H1 (cell line): Measurements from ENCODE around the gene ARG2. TPM values are rescaled to one million over a fixed set of nuclear protein-coding genes. Genes with fewer than 3 reads are reported as not detected.
A peak's percentile ranks its signal among the peaks of the same experiment; 100 is the strongest.

ENCODE experiments used
- CEBPB ChIP-seq: IDR thresholded peaks from 2 replicates; pipeline ENCODE4 v1.6.1; 2012; ENCODE audit warnings: low read depth, low read length
- CHD1 ChIP-seq: IDR thresholded peaks from 2 replicates; pipeline ENCODE4 v1.6.1; 2012; ENCODE audit warnings: low read depth, low read length, improper control_type of control experiment
- CTBP2 ChIP-seq: IDR thresholded peaks from 2 replicates; pipeline ENCODE4 v1.7.0; 2011; ENCODE audit warnings: borderline replicate concordance, mild to moderate bottlenecking, moderate library complexity, mixed read lengths, low read length; ENCODE audit not compliant: insufficient read depth, insufficient read length
- RAD21 ChIP-seq, 2 experiments: IDR thresholded peaks in 1 of 2; conservative IDR thresholded peaks in 1 of 2; 2 replicates each; pipeline ENCODE4 v1.6.1; 2011; ENCODE audit warnings: low read depth in 2 of 2, low read length in 2 of 2, improper control_type of control experiment in 1 of 2, inconsistent platforms in 1 of 2, mild to moderate bottlenecking in 1 of 2, moderate library complexity in 1 of 2
- TEAD4 ChIP-seq: IDR thresholded peaks from 2 replicates; pipeline ENCODE4 v1.6.1; 2012; ENCODE audit warnings: low read depth, low read length, inconsistent platforms, mixed read lengths
- polyA plus RNA-seq, 7 experiments: library from polyadenylated mRNA; depleted of rRNA in 3 of 7; stranded (reverse) in 5 of 7; unstranded in 2 of 7; fragments of >200 nt in 5 of 7; fragments of 200-250 nt in 2 of 7; gene quantifications; 1 replicate in 5 of 7; 2 replicates in 1 of 7; 4 replicates in 1 of 7; pipeline versions ENCODE4 v1.2.1 to v1.2.3, GENCODE V29; 2011 to 2013; ENCODE audit warnings: missing spikeins in 2 of 7, mixed read lengths in 2 of 7
- total RNA-seq: library from RNA; stranded (reverse); fragmentation: NEBNext Ultra II Directional; extraction: Animal tissue kit (Norgen Biotek cat#: 25700); gene quantifications from 2 replicates; pipeline ENCODE4 v1.2.1, GENCODE V29; 2021
- TF ChIP-seq, protein P1 (sequence below): fragments of 300-600 bp; sonication (generic); IDR thresholded peaks from 2 replicates; pipeline ENCODE4 v1.7.1; 2012; ENCODE audit warnings: low read length, moderate library complexity, mild to moderate bottlenecking, inconsistent platforms; ENCODE audit not compliant: insufficient replicate concordance
- TF ChIP-seq, protein P2 (sequence below), 3 experiments: IDR thresholded peaks; 1 replicate in 2 of 3; 2 replicates in 1 of 3; pipeline versions ENCODE4 v1.5.1 to v1.6.1; 2011; ENCODE audit warnings: low read length in 3 of 3, mild to moderate bottlenecking in 3 of 3, inconsistent platforms in 2 of 3, low read depth in 1 of 3, moderate library complexity in 1 of 3; ENCODE audit not compliant: insufficient read depth in 1 of 3; ENCODE audit errors: control extremely low read depth in 1 of 3

The ARG2 gene
- total and polyA plus RNA-seq, 2 of the 8 experiments (the other 6 are each of a cell fraction or from before 2014, with no cell fraction given) = 49.9 to 59.1 TPM

GRCh38 chr14:67571275-67571990, 48.3 kb upstream of the ARG2 start (continued):
- TF ChIP-seq, protein P1, sequence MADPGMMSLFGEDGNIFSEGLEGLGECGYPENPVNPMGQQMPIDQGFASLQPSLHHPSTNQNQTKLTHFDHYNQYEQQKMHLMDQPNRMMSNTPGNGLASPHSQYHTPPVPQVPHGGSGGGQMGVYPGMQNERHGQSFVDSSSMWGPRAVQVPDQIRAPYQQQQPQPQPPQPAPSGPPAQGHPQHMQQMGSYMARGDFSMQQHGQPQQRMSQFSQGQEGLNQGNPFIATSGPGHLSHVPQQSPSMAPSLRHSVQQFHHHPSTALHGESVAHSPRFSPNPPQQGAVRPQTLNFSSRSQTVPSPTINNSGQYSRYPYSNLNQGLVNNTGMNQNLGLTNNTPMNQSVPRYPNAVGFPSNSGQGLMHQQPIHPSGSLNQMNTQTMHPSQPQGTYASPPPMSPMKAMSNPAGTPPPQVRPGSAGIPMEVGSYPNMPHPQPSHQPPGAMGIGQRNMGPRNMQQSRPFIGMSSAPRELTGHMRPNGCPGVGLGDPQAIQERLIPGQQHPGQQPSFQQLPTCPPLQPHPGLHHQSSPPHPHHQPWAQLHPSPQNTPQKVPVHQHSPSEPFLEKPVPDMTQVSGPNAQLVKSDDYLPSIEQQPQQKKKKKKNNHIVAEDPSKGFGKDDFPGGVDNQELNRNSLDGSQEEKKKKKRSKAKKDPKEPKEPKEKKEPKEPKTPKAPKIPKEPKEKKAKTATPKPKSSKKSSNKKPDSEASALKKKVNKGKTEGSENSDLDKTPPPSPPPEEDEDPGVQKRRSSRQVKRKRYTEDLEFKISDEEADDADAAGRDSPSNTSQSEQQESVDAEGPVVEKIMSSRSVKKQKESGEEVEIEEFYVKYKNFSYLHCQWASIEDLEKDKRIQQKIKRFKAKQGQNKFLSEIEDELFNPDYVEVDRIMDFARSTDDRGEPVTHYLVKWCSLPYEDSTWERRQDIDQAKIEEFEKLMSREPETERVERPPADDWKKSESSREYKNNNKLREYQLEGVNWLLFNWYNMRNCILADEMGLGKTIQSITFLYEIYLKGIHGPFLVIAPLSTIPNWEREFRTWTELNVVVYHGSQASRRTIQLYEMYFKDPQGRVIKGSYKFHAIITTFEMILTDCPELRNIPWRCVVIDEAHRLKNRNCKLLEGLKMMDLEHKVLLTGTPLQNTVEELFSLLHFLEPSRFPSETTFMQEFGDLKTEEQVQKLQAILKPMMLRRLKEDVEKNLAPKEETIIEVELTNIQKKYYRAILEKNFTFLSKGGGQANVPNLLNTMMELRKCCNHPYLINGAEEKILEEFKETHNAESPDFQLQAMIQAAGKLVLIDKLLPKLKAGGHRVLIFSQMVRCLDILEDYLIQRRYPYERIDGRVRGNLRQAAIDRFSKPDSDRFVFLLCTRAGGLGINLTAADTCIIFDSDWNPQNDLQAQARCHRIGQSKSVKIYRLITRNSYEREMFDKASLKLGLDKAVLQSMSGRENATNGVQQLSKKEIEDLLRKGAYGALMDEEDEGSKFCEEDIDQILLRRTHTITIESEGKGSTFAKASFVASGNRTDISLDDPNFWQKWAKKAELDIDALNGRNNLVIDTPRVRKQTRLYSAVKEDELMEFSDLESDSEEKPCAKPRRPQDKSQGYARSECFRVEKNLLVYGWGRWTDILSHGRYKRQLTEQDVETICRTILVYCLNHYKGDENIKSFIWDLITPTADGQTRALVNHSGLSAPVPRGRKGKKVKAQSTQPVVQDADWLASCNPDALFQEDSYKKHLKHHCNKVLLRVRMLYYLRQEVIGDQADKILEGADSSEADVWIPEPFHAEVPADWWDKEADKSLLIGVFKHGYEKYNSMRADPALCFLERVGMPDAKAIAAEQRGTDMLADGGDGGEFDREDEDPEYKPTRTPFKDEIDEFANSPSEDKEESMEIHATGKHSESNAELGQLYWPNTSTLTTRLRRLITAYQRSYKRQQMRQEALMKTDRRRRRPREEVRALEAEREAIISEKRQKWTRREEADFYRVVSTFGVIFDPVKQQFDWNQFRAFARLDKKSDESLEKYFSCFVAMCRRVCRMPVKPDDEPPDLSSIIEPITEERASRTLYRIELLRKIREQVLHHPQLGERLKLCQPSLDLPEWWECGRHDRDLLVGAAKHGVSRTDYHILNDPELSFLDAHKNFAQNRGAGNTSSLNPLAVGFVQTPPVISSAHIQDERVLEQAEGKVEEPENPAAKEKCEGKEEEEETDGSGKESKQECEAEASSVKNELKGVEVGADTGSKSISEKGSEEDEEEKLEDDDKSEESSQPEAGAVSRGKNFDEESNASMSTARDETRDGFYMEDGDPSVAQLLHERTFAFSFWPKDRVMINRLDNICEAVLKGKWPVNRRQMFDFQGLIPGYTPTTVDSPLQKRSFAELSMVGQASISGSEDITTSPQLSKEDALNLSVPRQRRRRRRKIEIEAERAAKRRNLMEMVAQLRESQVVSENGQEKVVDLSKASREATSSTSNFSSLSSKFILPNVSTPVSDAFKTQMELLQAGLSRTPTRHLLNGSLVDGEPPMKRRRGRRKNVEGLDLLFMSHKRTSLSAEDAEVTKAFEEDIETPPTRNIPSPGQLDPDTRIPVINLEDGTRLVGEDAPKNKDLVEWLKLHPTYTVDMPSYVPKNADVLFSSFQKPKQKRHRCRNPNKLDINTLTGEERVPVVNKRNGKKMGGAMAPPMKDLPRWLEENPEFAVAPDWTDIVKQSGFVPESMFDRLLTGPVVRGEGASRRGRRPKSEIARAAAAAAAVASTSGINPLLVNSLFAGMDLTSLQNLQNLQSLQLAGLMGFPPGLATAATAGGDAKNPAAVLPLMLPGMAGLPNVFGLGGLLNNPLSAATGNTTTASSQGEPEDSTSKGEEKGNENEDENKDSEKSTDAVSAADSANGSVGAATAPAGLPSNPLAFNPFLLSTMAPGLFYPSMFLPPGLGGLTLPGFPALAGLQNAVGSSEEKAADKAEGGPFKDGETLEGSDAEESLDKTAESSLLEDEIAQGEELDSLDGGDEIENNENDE = no peak
- 0 out of 2 replicates have a peak, but pooled peaks have one; percentile 11 for TF ChIP-seq CEBPB
- TF ChIP-seq CTBP2 = no peak
- TF ChIP-seq RAD21 (IDR thresholded peaks at IDR 0.05 in 1 of 2, conservative IDR thresholded peaks at IDR 0.05 in 1 of 2; ENCODE audit: low read depth in 2 of 2, low read length in 2 of 2) = peak; percentile 85 to 87
- TF ChIP-seq, protein P2, sequence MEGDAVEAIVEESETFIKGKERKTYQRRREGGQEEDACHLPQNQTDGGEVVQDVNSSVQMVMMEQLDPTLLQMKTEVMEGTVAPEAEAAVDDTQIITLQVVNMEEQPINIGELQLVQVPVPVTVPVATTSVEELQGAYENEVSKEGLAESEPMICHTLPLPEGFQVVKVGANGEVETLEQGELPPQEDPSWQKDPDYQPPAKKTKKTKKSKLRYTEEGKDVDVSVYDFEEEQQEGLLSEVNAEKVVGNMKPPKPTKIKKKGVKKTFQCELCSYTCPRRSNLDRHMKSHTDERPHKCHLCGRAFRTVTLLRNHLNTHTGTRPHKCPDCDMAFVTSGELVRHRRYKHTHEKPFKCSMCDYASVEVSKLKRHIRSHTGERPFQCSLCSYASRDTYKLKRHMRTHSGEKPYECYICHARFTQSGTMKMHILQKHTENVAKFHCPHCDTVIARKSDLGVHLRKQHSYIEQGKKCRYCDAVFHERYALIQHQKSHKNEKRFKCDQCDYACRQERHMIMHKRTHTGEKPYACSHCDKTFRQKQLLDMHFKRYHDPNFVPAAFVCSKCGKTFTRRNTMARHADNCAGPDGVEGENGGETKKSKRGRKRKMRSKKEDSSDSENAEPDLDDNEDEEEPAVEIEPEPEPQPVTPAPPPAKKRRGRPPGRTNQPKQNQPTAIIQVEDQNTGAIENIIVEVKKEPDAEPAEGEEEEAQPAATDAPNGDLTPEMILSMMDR (IDR thresholded peaks at IDR 0.05; ENCODE audit: control extremely low read depth in 1 of 3, insufficient read depth in 1 of 3, low read depth in 1 of 3, low read length in 3 of 3) = peak; percentile 92 to 97 (median 96)
- TF ChIP-seq CHD1 = no peak
- no peak for TF ChIP-seq TEAD4
